ENCODE measurements around the gene IFNG-AS1.
A peak's percentile ranks its signal among the peaks of the same experiment; 100 is the strongest.

Gene IFNG-AS1

DNA sequence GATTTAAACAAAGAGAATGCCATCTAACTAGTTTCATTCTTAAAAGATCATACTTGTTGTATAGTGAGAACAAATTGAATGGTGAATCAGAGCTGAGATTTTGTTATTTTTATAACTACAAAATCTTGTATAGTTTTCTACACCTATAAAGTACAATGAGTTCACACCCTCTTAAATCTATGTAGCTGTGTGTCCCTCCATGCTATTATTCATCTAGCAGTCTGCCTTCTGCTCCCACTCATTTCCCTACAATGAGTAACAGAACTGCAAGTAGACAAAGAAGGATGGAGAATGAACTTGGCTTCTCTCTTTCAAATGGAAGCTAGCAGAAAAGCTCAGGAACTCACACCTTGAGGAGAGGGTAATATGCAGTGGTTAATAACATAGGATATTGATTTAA, 7.1 kb downstream of the IFNG-AS1 start:
- DNase-seq = no peak

DNA sequence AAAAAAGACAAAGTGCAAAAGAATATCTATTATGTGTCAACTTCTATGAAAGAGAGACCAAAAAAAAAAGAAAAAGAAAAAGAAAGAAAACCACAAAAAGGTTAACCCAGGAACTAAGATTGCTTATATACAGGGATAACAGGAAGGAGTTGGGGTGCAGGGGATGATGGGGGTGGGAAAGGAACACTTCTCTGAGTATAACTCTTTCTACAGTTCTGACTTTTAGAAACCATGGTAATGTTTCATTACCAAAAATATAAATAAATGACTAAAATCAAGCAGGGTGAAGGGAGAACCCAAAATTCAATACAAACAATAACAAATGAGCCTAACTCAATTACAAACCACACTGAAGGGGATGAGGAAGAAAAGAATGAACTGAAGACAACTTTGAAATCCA, 9.1 kb downstream of the IFNG-AS1 start:
- no peak for DNase-seq

DNA sequence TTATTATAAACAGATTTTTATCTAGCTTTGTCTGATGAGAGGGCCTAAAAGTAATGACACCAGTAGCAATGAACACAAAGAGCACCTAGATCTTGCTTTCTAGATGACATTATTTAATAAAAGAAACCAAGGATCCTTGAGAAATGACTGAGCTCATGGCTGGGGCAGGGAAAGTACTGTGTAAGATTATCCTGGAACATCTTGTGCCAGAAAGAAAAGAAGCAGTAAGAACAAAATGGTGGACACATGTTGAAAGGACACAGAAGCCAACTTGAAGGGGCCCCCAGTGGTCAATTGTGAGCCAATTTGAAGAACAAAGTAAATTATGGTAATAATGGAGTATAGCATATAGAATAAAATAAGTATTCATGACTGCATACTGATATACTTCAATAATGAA, 10.0 kb downstream of the IFNG-AS1 start:
- no peak for DNase-seq

DNA sequence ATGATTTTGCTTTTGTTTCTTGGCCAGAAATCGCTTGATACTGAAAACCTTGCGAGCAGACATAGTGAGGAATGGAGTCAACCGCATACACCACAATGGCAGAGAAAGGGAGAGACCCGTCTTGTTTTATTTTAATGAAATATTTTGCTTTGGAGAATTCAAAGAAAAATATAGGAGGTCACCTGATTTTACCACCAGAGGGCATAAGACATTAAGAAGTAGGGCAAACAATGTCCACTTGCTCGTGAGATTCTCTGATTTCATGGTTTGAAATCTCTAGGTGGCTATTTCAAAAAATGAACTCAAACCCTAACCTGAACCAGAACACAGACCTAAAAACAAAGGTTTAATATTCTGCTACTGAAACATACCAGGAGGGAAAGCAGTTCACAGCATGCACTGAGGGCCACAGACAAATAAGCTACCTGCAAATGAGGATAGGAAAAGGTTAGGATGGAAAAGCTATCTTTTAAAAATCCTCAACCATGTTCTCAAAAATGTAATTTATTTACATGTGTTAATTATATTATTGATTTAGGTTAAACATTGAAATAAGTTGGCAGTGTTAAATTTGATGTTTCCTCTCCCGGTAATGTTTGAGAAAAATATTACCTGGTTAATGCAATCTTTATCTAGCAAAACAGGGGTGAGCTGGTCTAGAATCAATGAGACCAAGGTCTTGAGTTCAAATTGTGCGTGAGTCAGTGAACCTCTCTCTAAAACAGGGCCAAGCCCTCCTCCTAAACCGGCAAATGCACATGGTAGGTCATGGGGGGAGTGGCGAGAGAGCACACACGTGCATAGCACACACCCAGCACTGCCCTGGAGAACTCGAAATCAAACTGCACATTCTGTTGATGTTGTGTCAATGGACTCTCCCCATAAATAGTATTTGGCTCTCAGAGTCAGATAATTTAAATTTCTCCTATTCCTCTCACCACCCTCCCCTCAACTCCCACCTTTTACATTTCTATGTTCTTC, 12.5 kb downstream of the IFNG-AS1 start:
- no peak for DNase-seq

DNA sequence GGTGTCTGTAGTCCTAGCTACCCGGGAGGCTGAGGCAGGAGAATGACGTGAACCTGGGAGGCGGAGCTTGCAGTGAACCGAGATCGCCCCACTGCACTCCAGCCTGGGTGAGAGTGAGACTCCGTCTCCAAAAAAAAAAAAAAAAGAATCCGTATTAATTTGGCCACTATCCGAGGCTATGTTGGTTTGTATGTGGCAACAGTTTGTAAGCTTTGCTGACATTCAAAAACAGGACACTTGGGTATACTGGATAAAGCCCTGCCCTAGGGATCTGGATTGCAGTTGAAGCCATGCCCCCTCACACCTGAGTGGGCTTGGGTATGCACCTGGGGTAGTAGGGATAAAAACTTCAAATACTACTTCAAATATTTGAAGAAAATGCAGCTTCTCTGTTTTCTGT, 14.5 kb downstream of the IFNG-AS1 start:
- no peak for DNase-seq

DNA sequence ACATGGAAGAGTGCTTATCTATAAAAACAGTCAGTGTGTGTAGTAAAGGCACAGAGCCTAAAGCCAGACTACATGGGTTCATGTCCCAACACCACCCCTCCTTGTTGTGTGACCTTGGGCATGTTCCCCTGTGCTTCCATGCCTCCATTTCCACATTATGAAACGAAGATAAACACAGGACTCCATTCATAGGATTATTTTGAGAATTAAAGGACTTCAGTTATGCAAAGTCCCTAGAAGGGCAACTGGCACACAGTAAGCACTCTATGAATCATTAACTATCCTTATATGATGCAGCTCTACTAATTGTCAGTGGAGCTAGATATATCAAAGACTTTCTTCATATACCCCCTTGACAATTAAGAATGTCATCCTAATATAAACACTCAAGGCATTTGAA, 17.8 kb downstream of the IFNG-AS1 start:
- no peak for DNase-seq

DNA sequence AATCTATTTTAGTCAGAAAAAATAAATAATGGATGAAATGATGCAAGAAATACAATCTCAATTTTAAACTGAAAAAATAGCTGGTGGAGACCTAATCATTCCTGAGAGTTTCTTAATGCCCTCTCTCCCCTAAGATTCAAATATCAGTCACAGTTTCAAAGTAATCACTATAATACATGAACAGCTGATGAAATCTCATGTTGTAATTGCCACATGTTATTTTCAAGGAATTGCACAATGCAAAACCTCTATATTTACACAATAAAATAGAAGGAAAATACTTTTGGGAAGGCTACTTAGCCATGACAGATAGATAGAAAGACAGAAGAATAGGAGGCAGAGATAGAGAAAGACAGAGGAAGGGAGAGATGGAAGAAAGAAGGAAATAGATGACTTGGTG, 18.2 kb downstream of the IFNG-AS1 start:
- no peak for DNase-seq

DNA sequence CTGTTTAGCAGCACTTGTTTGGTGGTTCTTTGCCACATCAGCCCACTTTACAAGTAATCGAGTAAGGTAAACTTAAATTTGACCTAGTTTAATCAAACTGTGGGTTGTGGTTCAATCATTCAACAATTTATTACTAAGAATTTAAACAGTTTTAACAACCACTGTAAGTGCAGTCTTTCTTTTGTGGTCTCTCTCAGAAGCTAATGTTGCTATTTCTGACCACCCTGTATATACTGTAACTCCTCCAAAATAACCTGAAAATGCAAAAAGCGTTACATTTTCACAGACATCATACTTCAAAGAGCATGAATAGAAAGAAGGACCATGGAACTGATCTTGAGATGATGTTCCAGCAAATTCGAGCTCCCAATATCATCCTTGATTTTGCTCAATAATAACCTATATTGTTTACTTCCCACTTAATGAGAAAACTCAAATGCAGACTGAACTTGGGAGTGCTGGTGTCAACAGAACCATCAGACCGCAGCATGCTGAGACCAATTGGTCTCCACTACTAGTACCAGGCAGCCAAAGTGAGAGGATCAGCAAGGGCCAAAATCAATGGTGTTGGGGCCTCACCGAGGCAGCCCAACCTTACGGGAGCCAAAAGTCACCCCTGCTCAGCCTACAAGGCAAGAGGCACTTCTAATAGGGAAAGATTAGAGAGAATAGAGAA, 22.1 kb downstream of the IFNG-AS1 start:
- DNase-seq = no peak

DNA sequence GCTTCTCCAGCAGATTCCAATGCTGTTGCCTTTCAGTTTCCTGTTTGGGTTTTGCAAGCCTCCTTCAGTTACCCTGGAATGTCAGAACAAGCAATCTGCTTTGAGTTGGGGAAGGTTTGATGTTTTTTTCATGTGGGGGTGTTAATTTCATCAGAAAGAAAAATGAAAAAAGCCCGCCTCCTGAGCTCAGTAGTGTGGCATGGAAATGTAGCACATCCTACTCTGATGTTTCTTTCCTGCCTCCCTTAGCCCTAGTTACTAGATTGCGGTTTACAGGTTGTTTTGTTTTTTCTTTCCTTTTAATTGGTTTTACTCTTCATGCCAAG, 22.6 kb downstream of the IFNG-AS1 start:
- no peak for DNase-seq

DNA sequence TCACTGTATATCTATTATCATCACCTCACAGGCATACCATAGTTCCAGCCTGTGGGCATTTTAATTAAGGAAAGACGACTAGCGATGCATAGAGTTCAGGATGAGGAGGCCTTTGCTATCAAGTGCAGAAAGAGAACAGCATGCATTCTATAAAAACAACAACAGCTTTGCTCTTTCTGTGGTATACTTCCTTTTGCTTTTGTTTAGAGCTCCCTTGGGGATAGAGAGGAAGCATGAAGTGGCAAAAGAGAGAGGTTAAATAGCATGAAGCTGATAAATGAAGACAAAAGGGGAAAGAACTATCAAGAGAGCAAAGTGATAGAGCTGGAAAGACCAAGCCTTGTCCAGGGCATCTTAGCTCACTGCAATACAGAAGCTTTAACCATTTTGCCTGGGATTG, 23.5 kb downstream of the IFNG-AS1 start:
- no peak for DNase-seq

DNA sequence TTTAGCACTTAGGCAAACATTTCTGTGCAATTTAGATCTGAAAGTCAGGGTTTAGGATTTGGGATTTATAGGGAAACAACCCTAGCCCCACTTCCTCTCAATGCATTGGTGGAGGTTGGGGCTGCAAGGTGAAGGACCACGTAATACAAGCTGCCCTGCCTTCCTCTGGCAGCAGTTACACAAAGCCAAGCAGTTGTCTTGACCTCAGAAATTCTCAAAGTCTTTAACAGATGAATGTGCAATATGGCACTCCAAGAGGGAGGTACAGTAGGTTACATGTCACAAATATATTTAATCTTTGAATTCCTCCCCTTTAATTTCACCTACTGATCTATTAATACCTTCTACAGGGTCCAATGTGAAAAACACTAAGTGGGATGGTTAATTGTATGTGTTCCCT, 23.9 kb downstream of the IFNG-AS1 start:
- DNase-seq = no peak

DNA sequence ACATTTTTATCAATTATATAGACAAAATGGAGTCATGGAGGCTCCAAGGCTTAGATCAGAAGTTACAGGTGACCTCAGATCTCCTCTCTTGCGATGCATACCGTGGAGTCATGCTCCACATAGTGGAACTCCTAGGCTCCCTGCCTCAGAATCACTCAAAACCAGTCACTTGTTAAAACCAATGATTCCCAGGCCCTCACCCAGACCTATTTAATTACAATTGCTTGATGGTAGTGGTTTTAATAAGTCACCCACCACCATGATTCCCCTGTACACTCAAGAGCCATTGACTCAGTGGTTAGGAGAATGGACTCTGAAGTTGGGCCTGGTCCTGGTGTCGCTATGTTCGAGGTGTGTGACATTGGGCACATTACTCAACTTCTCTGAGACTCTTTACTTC, 26.9 kb downstream of the IFNG-AS1 start:
- no peak for DNase-seq

DNA sequence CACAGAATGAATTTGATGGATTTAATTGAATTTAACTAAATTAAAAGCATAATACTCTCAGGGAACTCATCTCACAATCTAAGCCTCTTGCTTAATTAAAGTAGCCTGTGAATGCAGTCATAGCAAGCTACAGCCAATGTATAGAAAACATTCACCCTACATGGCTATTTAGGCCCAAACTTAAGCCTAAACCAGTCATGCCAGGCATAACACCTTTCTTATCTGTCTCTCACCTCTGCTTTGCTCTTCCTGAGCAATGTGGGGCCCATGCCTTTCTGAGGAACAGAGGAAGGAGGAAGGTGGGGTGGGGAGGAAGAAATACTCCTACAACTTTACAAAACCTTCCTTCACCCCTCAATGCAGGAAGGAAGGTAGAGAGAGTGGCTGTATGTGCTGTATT, 29.1 kb downstream of the IFNG-AS1 start:
- no peak for DNase-seq

DNA sequence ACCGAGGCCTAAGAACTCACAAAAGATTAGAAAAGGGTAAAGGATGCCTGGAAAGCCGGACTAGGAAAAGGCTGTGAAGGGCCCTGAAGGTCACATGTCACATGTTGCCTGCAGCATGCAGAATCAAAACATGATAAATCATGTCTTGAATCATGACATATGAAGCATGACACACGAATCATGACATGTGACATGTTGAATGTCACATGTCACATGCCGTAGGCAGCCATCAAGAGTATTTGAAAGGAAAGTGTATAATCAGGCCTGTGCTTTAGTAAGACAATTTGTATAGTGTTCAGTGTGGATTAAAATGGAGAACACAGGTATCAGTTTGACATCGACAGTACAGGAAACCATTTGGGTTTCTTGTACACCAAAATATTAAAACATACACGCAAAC, 30.8 kb downstream of the IFNG-AS1 start:
- DNase-seq = no peak

DNA sequence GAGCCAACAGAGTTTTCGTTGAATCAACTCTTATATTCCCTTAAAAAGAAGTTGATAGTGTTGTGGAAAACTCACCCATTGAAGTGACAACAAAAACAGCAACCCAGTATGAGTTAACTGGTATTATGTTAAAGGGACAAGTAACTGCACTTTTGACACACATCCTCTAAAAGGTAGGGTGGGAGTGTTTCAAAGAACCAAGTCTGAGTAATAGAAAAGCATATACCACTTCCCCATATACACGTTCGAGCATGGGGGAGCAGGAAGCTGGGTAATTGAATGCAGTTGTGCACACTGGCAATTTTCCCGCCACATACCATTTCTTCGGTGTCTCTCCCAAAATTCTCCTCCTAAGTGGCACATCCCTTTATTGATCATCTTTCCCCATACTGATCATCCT, 31.5 kb downstream of the IFNG-AS1 start:
- DNase-seq = no peak

DNA sequence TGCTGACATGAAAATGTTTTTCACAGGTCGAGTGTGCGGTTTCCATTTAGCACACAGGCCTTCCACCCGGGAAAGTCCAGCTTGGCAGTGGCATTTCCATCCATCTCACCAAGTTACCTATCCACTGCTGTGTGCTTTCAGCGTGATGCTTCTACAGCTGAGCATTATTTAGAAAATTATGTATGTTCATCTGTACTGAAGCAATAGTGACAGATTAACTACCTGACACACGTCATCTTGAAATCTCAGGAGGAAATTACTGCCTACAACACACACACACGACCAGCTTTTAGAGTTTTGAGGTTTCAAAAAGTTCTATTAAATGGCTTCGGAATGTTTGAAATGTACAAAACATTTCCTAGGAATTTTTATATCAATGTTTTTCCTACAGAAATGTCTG, 39.4 kb downstream of the IFNG-AS1 start:
- DNase-seq = no peak

DNA sequence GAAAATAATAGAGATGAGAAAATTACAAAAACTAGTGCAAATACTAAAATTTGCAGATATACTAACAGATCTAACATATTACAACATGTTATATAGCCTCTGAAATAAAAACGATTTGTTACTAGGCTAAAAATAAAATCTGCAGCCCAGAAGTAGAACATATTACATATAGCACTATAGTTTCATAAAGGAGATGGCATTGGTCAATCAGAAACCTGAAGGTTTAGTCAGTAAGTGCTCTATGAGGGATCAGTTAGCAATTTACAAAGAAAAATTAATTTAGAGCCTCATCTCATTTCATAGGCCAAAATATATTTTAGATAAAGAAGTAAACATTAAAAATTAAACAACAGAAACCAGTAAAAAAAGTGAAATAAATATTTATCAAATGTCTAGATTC, 41.0 kb downstream of the IFNG-AS1 start:
- no peak for DNase-seq

DNA sequence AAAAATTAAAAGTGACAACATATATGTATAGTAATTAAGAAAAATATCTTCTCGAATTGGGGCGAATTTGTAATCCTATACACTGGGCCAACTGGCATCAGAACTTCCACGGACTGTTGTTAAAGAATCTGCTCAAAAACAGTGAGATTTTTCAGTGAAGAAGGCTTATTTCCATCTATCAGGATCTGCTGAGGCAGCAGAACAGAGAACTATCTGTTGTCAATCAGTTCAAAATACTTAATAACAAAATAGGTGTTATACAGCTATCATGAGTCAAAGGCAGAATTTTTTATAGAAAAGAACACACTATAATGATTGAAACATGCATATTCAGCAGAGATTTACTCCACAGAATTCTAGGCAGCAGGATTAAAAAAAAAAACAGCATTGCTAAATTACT, 41.9 kb downstream of the IFNG-AS1 start:
- DNase-seq = no peak

DNA sequence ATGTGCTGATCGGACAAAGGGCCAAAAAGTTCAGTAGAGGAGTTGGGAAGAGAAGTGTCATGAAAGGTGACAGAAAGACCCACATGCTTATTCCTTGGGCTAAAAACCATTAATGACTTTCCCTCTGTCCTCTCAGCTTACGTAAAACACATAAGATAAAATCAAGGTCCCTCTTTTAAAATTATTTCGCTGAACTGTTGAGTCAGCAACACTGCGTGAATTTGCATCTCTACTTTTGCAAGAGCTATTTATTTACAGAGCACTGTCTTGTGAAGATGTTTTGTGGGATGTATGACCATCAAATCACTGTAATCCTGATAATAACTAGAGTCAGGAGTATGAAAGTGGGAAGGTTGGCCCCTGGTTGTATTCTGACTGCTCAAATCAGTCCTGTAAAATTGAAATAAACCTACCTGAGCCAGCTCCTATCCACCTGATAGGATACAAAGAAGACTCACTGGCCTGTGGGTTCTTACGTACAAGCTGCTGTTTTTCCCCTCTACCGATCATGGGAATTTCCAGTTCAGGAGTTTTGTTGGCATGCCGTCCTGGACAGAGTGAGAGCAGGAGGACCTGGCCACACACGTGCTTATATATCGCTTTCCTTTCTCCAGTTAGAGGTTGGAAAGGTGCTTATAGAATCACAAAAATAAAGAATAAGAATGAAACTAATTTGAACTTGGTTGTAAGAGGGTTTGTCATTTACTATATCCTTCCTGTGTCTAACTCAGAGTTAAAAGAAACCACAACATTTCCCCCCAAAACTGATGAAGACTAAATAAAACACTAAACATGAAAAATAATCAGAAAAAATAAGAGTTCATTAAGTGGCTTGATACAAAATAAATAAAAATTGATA, 42.9 kb downstream of the IFNG-AS1 start:
- DNase-seq = no peak

DNA sequence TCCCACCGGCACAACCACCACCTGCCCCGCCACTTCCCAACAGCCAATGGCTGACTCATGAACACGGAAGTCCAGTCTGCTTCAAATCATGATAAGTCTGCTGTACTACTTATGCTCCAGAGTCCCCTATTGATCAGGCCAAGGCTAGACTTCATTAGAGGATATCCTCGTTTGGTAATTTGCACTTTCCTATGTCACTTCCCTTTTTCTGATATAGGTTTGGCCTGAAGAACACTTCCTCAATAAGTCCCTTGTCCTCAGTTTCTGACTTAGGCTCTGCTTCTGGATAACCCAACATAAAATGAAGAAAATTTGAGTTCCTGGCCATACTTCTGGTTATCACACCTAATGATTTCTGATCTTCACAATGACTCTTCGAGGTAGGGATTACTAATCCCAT, 45.3 kb downstream of the IFNG-AS1 start:
- DNase-seq = no peak

DNA sequence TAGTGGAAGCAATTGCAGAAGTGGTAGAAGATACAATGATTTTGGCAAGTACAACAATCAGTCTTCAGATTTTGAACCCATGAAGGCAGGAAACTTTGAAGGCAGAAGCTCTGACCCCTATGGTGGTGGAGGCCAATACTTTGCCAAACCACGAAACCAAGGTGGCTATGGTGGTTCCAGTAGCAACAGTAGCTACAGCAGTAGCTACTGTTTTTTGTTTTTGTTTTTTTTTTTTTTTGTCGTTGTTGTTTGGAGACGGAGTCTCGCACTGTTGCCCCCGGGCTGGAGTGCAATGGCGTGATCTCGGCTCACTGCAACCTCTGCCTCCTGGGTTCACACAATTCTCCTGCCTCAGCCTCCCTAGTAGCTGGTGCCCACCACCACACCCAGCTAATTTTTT, 47.4 kb downstream of the IFNG-AS1 start:
- peak; percentile 9 for DNase-seq

DNA sequence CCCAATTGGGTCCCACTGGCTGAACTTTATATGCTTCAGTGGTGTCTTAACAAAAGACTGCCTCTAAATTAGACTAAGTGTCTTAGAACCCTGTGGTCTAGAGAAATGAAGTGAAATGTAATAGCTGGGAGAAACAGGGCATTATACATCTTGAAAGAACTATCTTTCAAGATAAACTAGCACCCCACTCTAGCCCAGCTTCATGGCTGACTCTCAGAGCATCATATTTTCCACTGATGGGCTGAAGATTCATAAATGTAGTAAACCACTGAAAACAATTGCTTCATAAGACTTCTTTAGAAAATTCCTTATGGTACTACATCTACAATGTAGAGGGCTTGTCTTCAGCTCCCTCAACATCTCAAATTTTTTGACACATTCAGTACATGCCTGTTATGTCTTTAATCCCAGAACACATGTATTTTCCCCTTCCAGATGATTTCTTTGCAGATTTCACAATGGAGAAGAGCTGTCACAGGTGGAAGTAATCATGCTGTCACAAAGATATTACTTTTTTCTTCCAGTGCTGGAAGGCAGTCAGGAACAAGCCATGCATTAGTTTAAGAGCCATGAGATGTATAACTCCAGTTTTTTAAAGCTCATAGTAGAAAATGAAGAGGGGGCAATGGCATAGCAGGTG, 48.5 kb downstream of the IFNG-AS1 start:
- no peak for DNase-seq

DNA sequence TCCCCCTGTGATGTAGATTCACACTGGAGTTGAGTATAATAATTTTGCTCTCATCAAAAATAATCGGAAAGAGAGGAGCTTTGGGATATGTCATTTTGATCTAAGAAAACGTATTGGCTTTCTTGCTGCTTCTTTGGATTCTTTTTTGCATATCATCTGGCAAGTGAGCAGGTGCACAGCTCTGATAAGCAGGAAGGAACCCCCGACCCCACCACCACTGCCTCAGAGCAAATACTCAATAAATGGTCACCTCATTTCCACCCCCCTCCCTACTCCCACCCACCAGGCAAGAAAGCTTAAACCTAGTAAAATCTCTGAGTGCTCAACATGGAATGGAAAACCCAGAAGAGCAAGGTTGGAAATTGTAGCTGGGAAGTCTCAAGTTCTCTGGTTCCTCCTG, 49.4 kb downstream of the IFNG-AS1 start:
- DNase-seq = no peak

All from activated gamma-delta T cell treated with Interleukin-2 at 50 U/mL for 16 hours (primary cell).